Sigmoid colon (tissue), 7 donors: ENCODE measurements around the gene PRXL2C. TPM values are rescaled to one million over a fixed set of nuclear protein-coding genes. Genes with fewer than 3 reads are reported as not detected.

Source experiments
- DNase-seq: peaks from one replicate; pipeline ENCODE4 v3.0.0-alpha.2; 2019
- H3K27ac ChIP-seq, 4 donors: fragments of 200-600 bp; sonication (generic); one replicate each; pipeline ENCODE4 v1.5.1; 2016 to 2019; ENCODE audit warnings: mild to moderate bottlenecking in 1 of 4
- H3K27me3 ChIP-seq, 3 donors: fragments of 200-600 bp; sonication (generic); one replicate each; pipeline ENCODE4 v1.5.1; 2019; ENCODE audit warnings: mild to moderate bottlenecking in 1 of 3
- H3K36me3 ChIP-seq, 4 donors: fragments of 200-600 bp; sonication (generic); one replicate each; pipeline ENCODE4 v1.5.1; 2016 to 2019
- H3K4me1 ChIP-seq, 4 donors: fragments of 200-600 bp; sonication (generic); one replicate each; pipeline ENCODE4 v1.5.1; 2017 to 2019
- H3K4me3 ChIP-seq, 4 donors: fragments of 200-600 bp; sonication (generic); one replicate each; pipeline ENCODE4 v1.5.1; 2017 to 2019; ENCODE audit warnings: mild to moderate bottlenecking in 2 of 4, moderate library complexity in 1 of 4
- H3K9me3 ChIP-seq, 4 donors: fragments of 200-600 bp in 3 of 4; sonication (generic) in 3 of 4; one replicate each; pipeline versions ENCODE4 v1.5.1 to v1.6.1; 2013 to 2019
- EP300 ChIP-seq, 4 donors: sonication (generic); formaldehyde crosslinking; IDR thresholded peaks; one replicate each; pipeline ENCODE4 v1.6.1; 2017; ENCODE audit warnings: antibody characterized with exemption in 4 of 4
- POLR2A ChIP-seq, 2 donors: fragments of 450-650 bp; IDR thresholded peaks; one replicate each; pipeline ENCODE4 v1.6.1; 2016; ENCODE audit warnings: antibody characterized with exemption in 2 of 2, mild to moderate bottlenecking in 2 of 2, moderate library complexity in 2 of 2
- POLR2AphosphoS5 ChIP-seq, 4 donors: sonication (generic); formaldehyde crosslinking; IDR thresholded peaks; one replicate each; pipeline ENCODE4 v1.6.1; 2017; ENCODE audit warnings: antibody characterized with exemption in 4 of 4
- WGBS, 2 donors: extraction: QIAGEN DNeasy Blood & Tissue Kit; methylation state at CpG; one replicate each; pipeline ENCODE4 v1.1.7; 2013; 5-methylcytosine and 5-hydroxymethylcytosine counted together
- intact Hi-C: fragments of 100-400 bp; cut with DNase I; formaldehyde crosslinking; loops from one replicate; pipeline ENCODE4 v1.15.1; 2023
- polyA plus RNA-seq, 3 donors: library from polyadenylated mRNA; stranded (reverse); fragments of 200-250 nt; gene quantifications; one replicate each; pipeline ENCODE4 v1.2.3, GENCODE V29; 2013
- total RNA-seq, 4 donors: library from RNA; depleted of rRNA; stranded (reverse); fragments of >200 nt; gene quantifications; one replicate each; pipeline ENCODE4 v1.1.0, GENCODE V29; 2016
- TF ChIP-seq, protein P1 (sequence below), 4 experiments: fragments of 450-650 bp in 3 of 4; fragments of 200-600 bp in 1 of 4; IDR thresholded peaks; one replicate each; pipeline ENCODE4 v1.5.1; 2016 to 2019; ENCODE audit warnings: antibody characterized with exemption in 4 of 4, mild to moderate bottlenecking in 3 of 4, moderate library complexity in 2 of 4
- donor health status: healthy with polysubstance abuse.
- donor health status: Bipolar disorder and iron deficiency.
- donor health status: healthy.

The PRXL2C gene
- total and polyA plus RNA-seq, 7 donors = 2.5 to 18.3 (median 14.0) TPM

- Histone ChIP-seq H3K36me3 (peaks cover 14 to 64% (median 19%) of the 10 kb centered on the region in 4 donors), H3K4me1 (peaks cover 0 to 20% (median 9%) of the 10 kb centered on the region in 4 donors), H3K4me3 (no peak overlapping the region), H3K9me3 (no peaks in the 10 kb centered on the region), H3K27me3 (no peaks in the 10 kb centered on the region), H3K27ac (no peak overlapping the region)
- DNase-seq = no peak
- intact Hi-C loops = loop anchor here (5.0 kb wide), 1 partner anchor 199 kb away; the partner anchor contains the start of gene HABP4
- TF ChIP-seq POLR2AphosphoS5 (IDR thresholded peaks at IDR 0.05) = no peak
- no peak for TF ChIP-seq POLR2A (IDR thresholded peaks at IDR 0.05)
- TF ChIP-seq, protein P1, sequence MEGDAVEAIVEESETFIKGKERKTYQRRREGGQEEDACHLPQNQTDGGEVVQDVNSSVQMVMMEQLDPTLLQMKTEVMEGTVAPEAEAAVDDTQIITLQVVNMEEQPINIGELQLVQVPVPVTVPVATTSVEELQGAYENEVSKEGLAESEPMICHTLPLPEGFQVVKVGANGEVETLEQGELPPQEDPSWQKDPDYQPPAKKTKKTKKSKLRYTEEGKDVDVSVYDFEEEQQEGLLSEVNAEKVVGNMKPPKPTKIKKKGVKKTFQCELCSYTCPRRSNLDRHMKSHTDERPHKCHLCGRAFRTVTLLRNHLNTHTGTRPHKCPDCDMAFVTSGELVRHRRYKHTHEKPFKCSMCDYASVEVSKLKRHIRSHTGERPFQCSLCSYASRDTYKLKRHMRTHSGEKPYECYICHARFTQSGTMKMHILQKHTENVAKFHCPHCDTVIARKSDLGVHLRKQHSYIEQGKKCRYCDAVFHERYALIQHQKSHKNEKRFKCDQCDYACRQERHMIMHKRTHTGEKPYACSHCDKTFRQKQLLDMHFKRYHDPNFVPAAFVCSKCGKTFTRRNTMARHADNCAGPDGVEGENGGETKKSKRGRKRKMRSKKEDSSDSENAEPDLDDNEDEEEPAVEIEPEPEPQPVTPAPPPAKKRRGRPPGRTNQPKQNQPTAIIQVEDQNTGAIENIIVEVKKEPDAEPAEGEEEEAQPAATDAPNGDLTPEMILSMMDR (IDR thresholded peaks at IDR 0.05) = peak in 1 of 4 experiments; percentile 6
Observed at GRCh38 chr9:96651626-96652025, 3.5 kb downstream of the PRXL2C start.

- TF ChIP-seq POLR2A (IDR thresholded peaks at IDR 0.05) (no peak), EP300 (IDR thresholded peaks at IDR 0.05) (no peak), POLR2AphosphoS5 (IDR thresholded peaks at IDR 0.05) (no peak)
- TF ChIP-seq, protein P1 (IDR thresholded peaks at IDR 0.05) = no peak
- no peak overlapping the region for H3K4me3 ChIP-seq
- no peaks in the 10 kb centered on the region for H3K27me3 ChIP-seq
- 79 to 88% methylated on average over 1 of the region's 1 CpG for WGBS, 2 donors
- peaks cover 14 to 82% (median 26%) of the 10 kb centered on the region in 4 donors for H3K36me3 ChIP-seq
- no peak for DNase-seq
- intact Hi-C loops = loop anchor here (5.0 kb wide), 1 partner anchor 197 kb away; the partner anchor contains the start of gene HABP4
- H3K27ac ChIP-seq = no peak overlapping the region
- peaks cover 0 to 19% (median 12%) of the 10 kb centered on the region in 4 donors for H3K4me1 ChIP-seq
- H3K9me3 ChIP-seq = no peaks in the 10 kb centered on the region
Observed at GRCh38 chr9:96649620-96650324, 5.3 kb downstream of the PRXL2C start.

- TF ChIP-seq POLR2AphosphoS5 (IDR thresholded peaks at IDR 0.05) (peak in 2 of 4 donors; percentile 3 to 23), EP300 (IDR thresholded peaks at IDR 0.05) (no peak)
- Histone ChIP-seq H3K27ac (peak overlapping the region; percentile 36 to 79 (median 50)), H3K27me3 (no peaks in the 10 kb centered on the region), H3K4me3 (no peak overlapping the region), H3K4me1 (peaks cover 0 to 12% (median 4%) of the 10 kb centered on the region in 4 donors), H3K36me3 (peaks cover 14 to 98% (median 29%) of the 10 kb centered on the region in 4 donors), H3K9me3 (no peaks in the 10 kb centered on the region)
- DNase-seq = no peak
- intact Hi-C loops = no loop called here
- 73 to 83% methylated on average over 13 of the region's 13 CpGs for WGBS, 2 donors
Observed at GRCh38 chr9:96646081-96646991, 8.8 kb downstream of the PRXL2C start.

DNA sequence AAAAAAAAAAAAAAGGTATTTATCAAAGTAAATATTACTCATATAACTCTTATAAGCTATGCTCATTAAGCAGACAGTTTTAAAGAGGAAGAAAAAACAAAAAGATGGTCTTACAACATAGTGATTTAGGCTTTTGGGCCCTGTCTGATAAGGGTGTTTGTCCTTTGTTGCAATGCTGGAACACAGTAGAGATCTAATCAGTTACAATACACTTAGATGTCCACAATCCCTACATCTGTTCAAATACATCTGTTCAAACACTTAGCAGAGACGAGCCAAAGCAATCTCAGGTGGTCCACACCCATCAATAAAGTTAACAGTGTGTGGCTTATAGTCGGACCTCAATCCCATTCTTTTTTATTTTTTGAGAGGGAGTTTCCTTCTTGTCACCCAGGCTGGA lies 11.0 kb downstream of the PRXL2C start:
- intact Hi-C loops = no loop called here
- Histone ChIP-seq H3K4me1 (peaks cover 0 to 12% (median 4%) of the 10 kb centered on the region in 4 donors), H3K27ac (no peak overlapping the region), H3K4me3 (no peak overlapping the region), H3K9me3 (no peaks in the 10 kb centered on the region), H3K27me3 (no peaks in the 10 kb centered on the region), H3K36me3 (peaks cover 0 to 86% (median 16%) of the 10 kb centered on the region in 4 donors)
- DNase-seq = no peak
- TF ChIP-seq POLR2A (IDR thresholded peaks at IDR 0.05) (no peak), EP300 (IDR thresholded peaks at IDR 0.05) (no peak), POLR2AphosphoS5 (IDR thresholded peaks at IDR 0.05) (no peak)
- TF ChIP-seq, protein P1 (IDR thresholded peaks at IDR 0.05) = no peak
- 22 to 59% methylated on average over 2 of the region's 2 CpGs for WGBS, 2 donors

- Histone ChIP-seq H3K9me3 (no peaks in the 10 kb centered on the region), H3K4me3 (no peak overlapping the region), H3K4me1 (peaks cover 0 to 7% (median 3%) of the 10 kb centered on the region in 4 donors), H3K27ac (no peak overlapping the region), H3K36me3 (peaks cover 0 to 59% (median 10%) of the 10 kb centered on the region in 4 donors), H3K27me3 (no peaks in the 10 kb centered on the region)
- 88% methylated on average over 3 of the region's 3 CpGs for WGBS, 2 donors
- intact Hi-C loops = no loop called here
- TF ChIP-seq EP300 (IDR thresholded peaks at IDR 0.05) = no peak
- no peak for TF ChIP-seq POLR2AphosphoS5 (IDR thresholded peaks at IDR 0.05)
- no peak for TF ChIP-seq POLR2A (IDR thresholded peaks at IDR 0.05)
- TF ChIP-seq, protein P1 (IDR thresholded peaks at IDR 0.05) = no peak
- no peak for DNase-seq
Observed at GRCh38 chr9:96641514-96641913, 13.6 kb downstream of the PRXL2C start.
